Stimulated activated CD4-positive, alpha-beta T cell treated with anti-CD3 and anti-CD28 coated beads, Interleukin-15, amount 100 ng/mL, for 48 hours (primary cell): ENCODE measurements around the gene PROSER2.
"Not testable (repeated sequence)": the region's sequence is repeated elsewhere in the genome, so short reads cannot be mapped to it uniquely, and the experiment has no call there.

Source experiments
- DNase-seq, 2 donors: peaks; one replicate each; pipeline ENCODE4 v3.0.0-alpha.2; 2020; ENCODE audit warnings: low read depth in 2 of 2

PROSER2 gene

GRCh38 chr10:11884706-11885423, 61.7 kb downstream of the PROSER2 start:
- DNase-seq = no peak

DNA sequence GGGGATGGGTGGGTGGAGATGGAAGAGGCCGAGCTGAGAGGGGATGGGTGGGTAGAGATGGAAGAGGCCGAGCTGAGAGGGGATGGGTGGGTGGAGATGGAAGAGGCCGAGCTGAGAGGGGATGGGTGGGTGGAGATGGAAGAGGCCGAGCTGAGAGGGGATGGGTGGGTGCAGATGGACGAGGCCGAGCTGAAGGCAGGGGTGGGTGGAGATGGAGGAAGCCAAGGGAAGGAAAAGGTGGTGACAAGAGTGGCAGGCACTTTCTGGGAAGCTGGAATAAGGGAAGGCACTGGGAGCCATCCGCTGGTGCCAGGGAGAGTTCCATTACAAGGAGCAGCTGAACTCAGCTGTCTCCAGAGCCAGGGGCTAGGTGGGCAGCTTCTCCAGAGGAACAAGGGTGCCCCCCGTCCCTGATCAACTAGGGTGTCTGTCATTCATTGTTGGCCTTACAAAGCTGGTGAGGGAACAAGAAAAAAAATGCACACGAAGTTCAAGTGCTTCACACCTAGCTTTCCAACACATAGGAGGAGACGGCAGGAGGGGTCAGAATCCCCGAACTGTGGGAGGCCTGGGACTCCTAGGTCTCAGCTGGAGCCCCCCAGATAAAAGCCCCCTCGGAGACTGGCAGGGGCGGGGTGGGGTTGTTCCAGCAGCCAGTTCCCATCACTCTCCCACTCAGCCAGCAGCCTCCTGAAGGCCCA, 62.4 kb downstream of the PROSER2 start:
- DNase-seq = no peak

DNA sequence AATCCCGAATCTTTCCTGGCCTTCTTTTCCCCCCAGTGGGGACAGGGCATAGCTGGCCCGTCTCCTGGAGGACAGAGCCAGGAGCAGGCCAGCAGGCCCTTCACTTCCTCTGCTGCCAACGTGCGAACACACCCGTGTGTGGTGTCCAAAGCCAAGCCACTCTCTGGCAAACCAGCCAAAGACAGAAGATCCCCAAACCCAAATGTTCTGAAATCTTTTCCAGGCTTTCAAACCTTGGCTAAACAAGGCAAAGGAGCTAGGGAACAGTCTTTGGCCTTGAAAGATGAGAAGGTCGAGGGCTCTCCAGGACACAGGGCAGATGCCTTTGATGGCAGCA, 63.0 kb downstream of the PROSER2 start:
- no peak for DNase-seq

DNA sequence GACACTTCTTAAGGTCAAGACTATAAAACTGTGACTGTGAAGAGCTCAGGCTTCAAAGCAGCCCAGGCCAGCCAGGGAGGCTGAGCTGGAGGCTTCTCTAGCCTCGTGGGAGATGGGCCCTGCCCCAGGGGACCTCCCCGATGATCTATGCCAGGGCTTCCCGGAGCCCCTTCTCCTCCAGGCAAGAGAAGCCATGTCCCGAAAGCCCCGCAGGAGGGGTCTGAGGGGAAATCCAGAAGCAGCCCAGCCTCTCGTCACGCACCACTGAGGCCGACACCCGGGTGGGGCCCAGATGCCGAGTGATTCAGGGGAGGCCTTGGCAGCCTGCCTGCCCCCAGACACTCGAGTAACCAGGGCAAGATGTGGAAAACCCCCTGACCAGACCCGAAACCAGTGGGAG, 63.7 kb downstream of the PROSER2 start:
- DNase-seq = no peak

DNA sequence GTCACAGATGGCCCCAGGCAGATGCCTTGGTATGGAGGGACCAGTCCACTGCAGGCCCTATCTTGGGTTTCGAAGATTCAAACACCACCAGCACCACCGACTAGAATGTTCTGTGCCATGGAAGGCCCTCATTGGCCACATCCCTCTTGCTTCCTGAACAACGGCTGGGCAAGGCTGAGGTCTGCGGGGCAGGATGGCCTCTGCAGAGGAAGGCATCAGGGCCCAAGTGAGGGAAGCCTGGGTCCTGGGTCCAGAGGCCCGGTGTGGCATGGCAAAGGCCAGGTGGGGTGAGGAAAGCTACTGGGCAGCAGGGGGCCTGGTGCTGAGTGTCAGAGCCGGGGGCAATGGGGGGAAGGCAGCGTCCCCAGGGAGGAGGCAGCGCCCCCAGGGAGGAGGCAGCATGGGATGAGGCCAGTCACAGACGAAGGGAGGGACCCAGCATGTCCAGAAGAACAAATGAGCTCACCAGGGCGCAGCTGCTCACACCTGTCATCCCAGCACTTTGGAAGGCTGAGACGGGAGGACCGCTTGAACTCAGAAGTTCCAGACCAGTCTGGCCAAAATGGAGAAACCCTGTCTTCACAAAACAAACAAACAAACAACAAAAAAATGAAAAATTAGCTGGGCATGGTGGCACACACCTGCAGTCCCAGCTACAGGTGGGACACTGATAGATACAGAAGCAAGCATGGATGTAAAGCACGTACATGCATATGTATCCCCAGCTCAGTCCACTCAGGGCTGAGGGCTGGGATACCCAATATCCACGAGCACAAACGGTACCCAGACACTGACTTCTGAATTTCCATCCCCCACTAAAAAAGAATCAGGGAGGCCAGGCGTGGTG, 64.4 kb downstream of the PROSER2 start:
- DNase-seq = no peak

DNA sequence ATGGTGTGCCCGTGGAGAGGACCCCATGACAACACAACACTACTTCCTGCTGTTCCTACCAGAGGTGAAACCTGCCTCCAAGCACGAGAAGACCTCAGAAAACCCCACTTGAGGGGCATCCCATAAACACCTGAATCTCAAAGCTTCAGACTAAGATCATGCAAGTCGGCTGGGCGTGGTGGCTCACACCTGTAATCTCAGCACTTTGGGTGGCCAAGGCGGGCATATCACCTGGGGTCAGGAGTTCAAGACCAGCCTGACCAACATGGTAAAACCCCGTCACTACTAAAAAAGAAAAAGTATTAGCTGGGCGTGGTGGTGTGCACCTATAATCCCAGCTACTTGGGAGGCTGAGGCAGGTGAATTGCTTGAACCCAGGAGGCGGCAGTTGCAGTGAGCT, 66.1 kb downstream of the PROSER2 start:
- DNase-seq = not testable (repeated sequence)

DNA sequence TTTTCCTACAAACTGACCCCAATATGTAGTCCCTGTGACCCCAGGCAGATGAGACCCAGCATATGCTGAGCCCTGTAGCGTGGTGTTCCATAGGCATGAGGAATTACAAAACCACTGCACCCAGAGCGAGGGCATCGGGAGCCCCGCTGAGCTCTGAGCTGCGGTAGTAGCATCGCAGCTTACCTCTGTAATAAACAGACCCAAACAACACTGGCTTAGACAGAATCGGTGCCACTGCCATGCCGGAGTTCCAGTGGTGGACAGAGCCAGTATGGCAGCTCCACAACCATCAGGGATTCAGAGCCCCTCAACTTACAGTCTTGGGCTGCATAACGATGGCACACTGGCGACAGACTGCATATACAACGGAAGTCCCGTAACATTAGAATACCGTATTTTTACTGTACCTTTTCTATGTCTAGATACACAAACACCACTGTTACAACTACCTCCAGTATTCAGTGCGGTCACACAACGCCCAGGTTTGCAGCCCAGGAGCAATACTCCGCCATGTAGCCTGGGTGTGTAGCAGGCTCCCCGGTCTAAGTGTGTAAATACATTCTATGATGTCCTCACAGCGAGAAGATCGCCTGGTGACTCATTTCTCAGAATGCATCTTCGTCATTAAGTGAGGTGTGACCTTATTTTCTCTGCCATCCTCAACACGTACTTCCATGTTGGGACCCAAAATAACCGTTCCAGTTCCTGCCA, 68.8 kb downstream of the PROSER2 start:
- no peak for DNase-seq

- no peak for DNase-seq
Measured at GRCh38 chr10:11893749-11894278, 70.7 kb downstream of the PROSER2 start.

GRCh38 chr10:11894381-11895107, 71.4 kb downstream of the PROSER2 start:
- no peak for DNase-seq

GRCh38 chr10:11895108-11895466, 71.9 kb downstream of the PROSER2 start:
- no peak for DNase-seq

GRCh38 chr10:11895598-11895997, 72.4 kb downstream of the PROSER2 start:
- no peak for DNase-seq

GRCh38 chr10:11896549-11897200, 73.5 kb downstream of the PROSER2 start:
- no peak for DNase-seq

GRCh38 chr10:11898033-11898371, 74.8 kb downstream of the PROSER2 start:
- DNase-seq = no peak

DNA sequence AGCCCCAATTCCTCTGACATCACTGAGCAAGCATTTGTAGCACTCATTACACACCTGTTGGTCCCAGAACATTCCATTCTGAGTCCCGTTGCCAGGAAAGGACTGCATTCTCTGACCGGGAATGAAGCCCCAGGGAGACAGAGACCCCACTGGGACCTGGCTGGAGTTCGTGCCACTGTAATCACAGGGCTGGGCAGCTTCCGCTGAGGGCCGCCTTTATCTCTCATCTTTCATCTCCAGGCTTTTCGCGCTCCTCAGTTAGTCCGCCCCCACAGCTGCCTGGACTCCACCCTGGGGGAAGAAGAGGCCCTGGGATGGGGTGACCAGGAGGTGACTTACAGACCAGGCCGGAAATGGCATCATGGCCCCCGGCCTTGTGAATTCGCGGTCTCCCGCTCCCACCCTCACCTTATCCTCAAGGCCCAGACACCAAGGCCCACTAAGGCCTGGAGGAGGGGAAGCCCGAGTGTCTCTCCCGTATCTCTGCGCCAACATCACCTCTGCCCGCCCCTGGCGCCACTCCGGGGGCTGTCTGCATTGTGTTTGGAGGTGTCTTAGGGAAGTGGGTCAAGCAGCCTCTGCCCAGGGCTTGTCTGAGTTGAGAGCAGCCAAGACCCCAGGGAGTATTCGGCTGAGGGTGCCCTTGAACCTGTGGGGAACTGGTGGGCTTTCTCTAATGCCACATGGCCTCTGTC, 75.4 kb downstream of the PROSER2 start:
- no peak for DNase-seq

DNA sequence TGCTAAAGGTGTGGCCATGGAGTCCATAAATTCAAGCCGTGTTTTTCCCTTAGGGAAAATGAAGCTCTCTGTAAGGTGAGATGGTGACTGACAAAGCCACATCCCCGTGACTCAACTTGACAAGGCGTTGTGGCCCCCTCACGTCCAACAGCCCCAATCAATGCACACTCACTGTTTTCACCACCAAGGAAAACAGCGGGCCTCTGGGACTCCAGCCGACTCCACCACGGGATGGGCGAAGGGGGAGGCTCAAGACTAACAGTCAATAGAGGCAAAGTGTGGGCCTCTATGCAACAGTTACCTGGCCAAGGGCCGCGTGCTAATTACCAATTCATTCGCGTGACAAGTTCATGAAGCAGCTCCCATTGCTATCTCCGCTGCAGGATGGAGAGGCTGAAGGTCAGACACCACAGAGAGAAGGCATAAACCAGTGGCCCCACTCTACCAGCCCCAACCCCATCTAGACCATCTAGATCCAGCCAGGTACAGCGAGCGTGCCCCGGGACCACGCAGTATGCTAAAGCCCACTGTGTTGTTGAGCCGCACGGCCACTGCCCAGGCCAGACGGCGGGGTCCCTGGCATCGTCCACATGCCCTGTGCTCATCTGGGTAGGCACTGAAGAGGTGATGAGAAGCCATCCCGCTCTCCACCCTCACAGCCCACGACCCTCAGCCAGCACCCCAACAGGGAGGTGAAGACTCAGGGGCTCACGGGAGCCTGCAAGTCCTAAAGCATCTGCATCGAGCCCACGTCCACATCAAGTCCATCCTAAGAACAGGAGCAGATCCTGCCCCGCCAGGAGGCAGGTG, 76.1 kb downstream of the PROSER2 start:
- DNase-seq = no peak

GRCh38 chr10:11901036-11901301, 77.8 kb downstream of the PROSER2 start:
- no peak for DNase-seq

GRCh38 chr10:11901454-11901832, 78.3 kb downstream of the PROSER2 start:
- no peak for DNase-seq

DNA sequence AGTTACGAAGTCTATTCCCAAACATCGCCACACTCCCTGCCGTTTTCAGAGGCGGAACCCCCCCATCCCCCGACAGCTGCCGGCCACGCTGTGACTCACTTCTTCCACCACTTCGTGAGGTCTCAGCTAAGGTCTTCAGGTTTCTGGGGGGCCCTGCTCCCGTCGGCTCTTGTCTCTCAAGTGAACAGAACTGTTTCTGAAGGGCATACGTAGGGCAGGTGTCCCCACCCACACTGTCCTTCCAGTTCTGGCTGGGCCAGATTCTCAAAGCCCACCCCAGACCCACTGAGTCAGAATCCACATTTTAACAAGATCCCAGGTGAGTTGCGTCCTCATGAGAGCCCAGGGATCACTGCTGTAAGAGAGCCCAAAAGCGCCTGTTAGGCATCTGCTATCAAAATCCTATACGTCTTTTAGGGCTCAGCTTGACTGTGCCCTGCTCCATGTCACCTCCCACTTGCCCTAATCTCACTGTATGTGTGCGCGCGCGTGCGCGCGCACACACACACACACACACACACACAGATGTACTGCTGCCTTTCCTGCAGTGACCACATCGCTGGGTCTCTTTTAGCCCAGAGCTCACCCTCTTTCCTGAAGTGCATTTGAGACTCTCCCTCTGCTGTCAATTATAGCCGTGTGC, 78.8 kb downstream of the PROSER2 start:
- no peak for DNase-seq

GRCh38 chr10:11902646-11903045, 79.5 kb downstream of the PROSER2 start:
- DNase-seq = no peak
